ENCODE results near the gene ERO1B. TPM values are rescaled to one million over a fixed set of nuclear protein-coding genes. Genes with fewer than 3 reads are reported as not detected.
"Not testable (repeated sequence)": the region's sequence is repeated elsewhere in the genome, so short reads cannot be mapped to it uniquely, and the experiment has no call there.

Gene ERO1B
- total RNA-seq, 1 donor from 2014 or later = 3.2 TPM

- DNase-seq (ENCODE audit: low read depth in 2 of 2) = peak in 1 of 2 donors; percentile 20
Observed at GRCh38 chr1:236188084-236188483, 93.7 kb downstream of the ERO1B start.

GRCh38 chr1:236186471-236186870, 95.3 kb downstream of the ERO1B start:
- DNase-seq (ENCODE audit: low read depth in 2 of 2) = not testable (repeated sequence)

- no peak for DNase-seq (ENCODE audit: low read depth in 2 of 2)
Observed at GRCh38 chr1:236185687-236186086, 96.1 kb downstream of the ERO1B start.

- DNase-seq (ENCODE audit: low read depth in 2 of 2) = no peak
Observed at GRCh38 chr1:236181059-236181458, 100.7 kb downstream of the ERO1B start.

GRCh38 chr1:236179634-236180033, 102.1 kb downstream of the ERO1B start:
- no peak for DNase-seq (ENCODE audit: low read depth in 2 of 2)

GRCh38 chr1:236176337-236177336, 105.1 kb downstream of the ERO1B start:
- DNase-seq (ENCODE audit: low read depth in 2 of 2) = no peak

- DNase-seq (ENCODE audit: low read depth in 2 of 2) = no peak
Observed at GRCh38 chr1:236175642-236176336, 106.0 kb downstream of the ERO1B start.

GRCh38 chr1:236173174-236173767, 108.5 kb downstream of the ERO1B start:
- DNase-seq (ENCODE audit: low read depth in 2 of 2) = no peak

- DNase-seq (ENCODE audit: low read depth in 2 of 2) = no peak
Observed at GRCh38 chr1:236172041-236172579, 109.6 kb downstream of the ERO1B start.

- peak; percentile 92 to 97 for DNase-seq (ENCODE audit: low read depth in 2 of 2)
Observed at GRCh38 chr1:236168716-236169429, 112.9 kb downstream of the ERO1B start.

- no peak for DNase-seq (ENCODE audit: low read depth in 2 of 2)
Observed at GRCh38 chr1:236167578-236167977, 114.2 kb downstream of the ERO1B start.

GRCh38 chr1:236167154-236167553, 114.6 kb downstream of the ERO1B start:
- no peak for DNase-seq (ENCODE audit: low read depth in 2 of 2)

- DNase-seq (ENCODE audit: low read depth in 2 of 2) = no peak
Observed at GRCh38 chr1:236166041-236166440, 115.7 kb downstream of the ERO1B start.

Other genes with a start within 250 kb of the ERO1B start
- gene NID1, start 216.9 kb downstream of the ERO1B start, total RNA-seq = 131 and 178 TPM in 2 replicates
- 4.4 and 12.1 TPM in 2 replicates for gene GPR137B, start 139.4 kb downstream of the ERO1B start, total RNA-seq
- under 0.01 TPM in 1 of 2 replicates, not detected in the other for gene EDARADD, start 112.3 kb upstream of the ERO1B start, total RNA-seq
- 91.5 and 124 TPM in 2 replicates for gene LGALS8, start 242.0 kb upstream of the ERO1B start, total RNA-seq